ENCODE results near the gene TFR2.

GRCh38 chr7:100686201-100686821, 45.0 kb upstream of the TFR2 start:
- TF ChIP-seq GATA3 (IDR thresholded peaks at IDR 0.05; ENCODE audit: low read depth, low read length) (no peak), GATA2 (IDR thresholded peaks at IDR 0.05; ENCODE audit: low read depth, low read length) (no peak)
